Neuronal stem cell (in vitro differentiated cells): ENCODE measurements around the gene TBC1D5.

Experiments used
- DNase-seq: peaks from one replicate; pipeline ENCODE4 v3.0.0-alpha.2; 2013; ENCODE audit warnings: low spot score
- H2AFZ ChIP-seq: one replicate; pipeline ENCODE4 v1.6.1; 2013; ENCODE audit warnings: mild to moderate bottlenecking, low read length, inconsistent platforms
- H2AK5ac ChIP-seq: 2 replicates; pipeline ENCODE4 v1.6.1; 2013; ENCODE audit warnings: low read depth, mild to moderate bottlenecking, inconsistent platforms, low read length, moderate library complexity, mixed read lengths
- H2BK120ac ChIP-seq: 2 replicates; pipeline ENCODE4 v1.6.1; 2013; ENCODE audit warnings: low read depth, mild to moderate bottlenecking, inconsistent platforms, low read length, moderate library complexity, mixed read lengths
- H2BK12ac ChIP-seq: one replicate; pipeline ENCODE4 v1.6.1; 2013; ENCODE audit warnings: low read length, inconsistent platforms
- H2BK15ac ChIP-seq: 2 replicates; pipeline ENCODE4 v1.6.1; 2013; ENCODE audit warnings: mild to moderate bottlenecking, low read length, inconsistent platforms, mixed read lengths
- H2BK5ac ChIP-seq: one replicate; pipeline ENCODE4 v1.6.1; 2013; ENCODE audit warnings: inconsistent platforms, mild to moderate bottlenecking, low read length, moderate library complexity
- H3K14ac ChIP-seq: one replicate; pipeline ENCODE4 v1.6.1; 2013; ENCODE audit warnings: low read length, inconsistent platforms
- H3K18ac ChIP-seq: 2 replicates; pipeline ENCODE4 v1.6.1; 2013; ENCODE audit warnings: low read length, inconsistent platforms
- H3K23ac ChIP-seq: 2 replicates; pipeline ENCODE4 v1.6.1; 2013; ENCODE audit warnings: low read depth, mild to moderate bottlenecking, mixed read lengths, low read length, inconsistent platforms; ENCODE audit not compliant: poor library complexity
- H3K27ac ChIP-seq: replicated peaks from 3 replicates; pipeline ENCODE4 v1.5.1; 2013; ENCODE audit warnings: low read length, inconsistent platforms
- H3K27me3 ChIP-seq, 3 experiments: 2 replicates each; pipeline ENCODE4 v1.6.1; 2013; ENCODE audit warnings: low read length in 3 of 3, mild to moderate bottlenecking in 2 of 3, inconsistent platforms in 1 of 3, low read depth in 1 of 3, mixed read lengths in 1 of 3, moderate library complexity in 1 of 3; ENCODE audit not compliant: control insufficient read depth in 3 of 3, insufficient read depth in 3 of 3
- H3K36me3 ChIP-seq, 2 donors: replicated peaks in 1 of 2; 2 replicates each; pipeline ENCODE4 v1.6.1; 2013; ENCODE audit warnings: low read length in 2 of 2; ENCODE audit not compliant: control insufficient read depth in 2 of 2, insufficient read depth in 2 of 2
- H3K4ac ChIP-seq: 2 replicates; pipeline ENCODE4 v1.6.1; 2013; ENCODE audit warnings: inconsistent platforms, mild to moderate bottlenecking, low read length, moderate library complexity
- H3K4me1 ChIP-seq, 2 donors: 1 replicate in 1 of 2; 2 replicates in 1 of 2; pipeline ENCODE4 v1.6.1; 2013; ENCODE audit warnings: low read length in 2 of 2, low read depth in 1 of 2; ENCODE audit not compliant: control insufficient read depth in 2 of 2, insufficient read depth in 1 of 2
- H3K4me2 ChIP-seq: one replicate; pipeline ENCODE4 v1.6.1; 2013; ENCODE audit warnings: mild to moderate bottlenecking, low read length, inconsistent platforms; ENCODE audit not compliant: insufficient read depth, poor library complexity, severe bottlenecking
- H3K4me3 ChIP-seq, 2 donors: 2 replicates each; pipeline ENCODE4 v1.5.1; 2013; ENCODE audit warnings: low read length in 2 of 2, mild to moderate bottlenecking in 2 of 2, inconsistent platforms in 1 of 2, moderate library complexity in 1 of 2
- H3K79me1 ChIP-seq: one replicate; pipeline ENCODE4 v1.6.1; 2013; ENCODE audit warnings: low read depth, mild to moderate bottlenecking, inconsistent platforms, low read length, moderate library complexity
- H3K9ac ChIP-seq: one replicate; pipeline ENCODE4 v1.6.1; 2013; ENCODE audit warnings: mild to moderate bottlenecking, low read depth, low read length, inconsistent platforms; ENCODE audit not compliant: poor library complexity
- H3K9me3 ChIP-seq, 2 donors: replicated peaks in 1 of 2; 2 replicates each; pipeline versions ENCODE3 to v1.6.1; 2013; ENCODE audit warnings: low read length in 2 of 2, mild to moderate bottlenecking in 2 of 2, inconsistent platforms in 1 of 2, low read depth in 1 of 2, mixed read lengths in 1 of 2, moderate library complexity in 1 of 2; ENCODE audit not compliant: control insufficient read depth in 2 of 2, insufficient read depth in 1 of 2
- H4K8ac ChIP-seq: one replicate; pipeline ENCODE4 v1.6.1; 2013; ENCODE audit warnings: low read depth, mild to moderate bottlenecking, inconsistent platforms, low read length, moderate library complexity
- H4K91ac ChIP-seq: one replicate; pipeline ENCODE4 v1.6.1; 2013; ENCODE audit warnings: low read length, low read depth, mild to moderate bottlenecking, inconsistent platforms; ENCODE audit not compliant: poor library complexity
- WGBS, 2 donors: extraction: QIAGEN DNeasy Blood & Tissue Kit; methylation state at CpG; one replicate each; pipeline ENCODE4 v1.1.7; 2013; ENCODE audit warnings: missing lambda C conversion rate in 2 of 2, mixed read lengths in 1 of 2; ENCODE audit not compliant: insufficient read length in 2 of 2, insufficient replicate concordance in 1 of 2; ENCODE audit errors: extremely low coverage in 2 of 2; 5-methylcytosine and 5-hydroxymethylcytosine counted together

TBC1D5 gene

GRCh38 chr3:17141699-17142098 is 600.7 kb downstream of the TBC1D5 start:
- Histone ChIP-seq H3K36me3 (no peaks in the 10 kb centered on the region), H2AFZ (no peak overlapping the region), H3K27me3 (no peaks in the 10 kb centered on the region), H3K4ac (no peak overlapping the region), H3K79me1 (no peaks in the 10 kb centered on the region), H3K4me2 (no peak overlapping the region), H3K4me1 (no peaks in the 10 kb centered on the region), H3K4me3 (no peak overlapping the region), H2BK5ac (no peak overlapping the region), H3K23ac (no peak overlapping the region), H3K9ac (no peak overlapping the region), H4K8ac (no peak overlapping the region), H2BK12ac (no peak overlapping the region), H4K91ac (no peak overlapping the region), H3K18ac (no peak overlapping the region), H2BK120ac (no peak overlapping the region), H2AK5ac (no peak overlapping the region), H3K9me3 (peaks cover 0 to 5% of the 10 kb centered on the region in 2 donors), H3K27ac (no peak overlapping the region), H2BK15ac (no peak overlapping the region), H3K14ac (no peak overlapping the region)
- DNase-seq: no peak
- no CpG with 5 or more reads among the region's 4 CpGs for WGBS, 2 donors

GRCh38 chr3:17140670-17141505 is 601.5 kb downstream of the TBC1D5 start:
- no peak overlapping the region for H2BK15ac ChIP-seq
- no peak overlapping the region for H4K91ac ChIP-seq
- H3K23ac ChIP-seq: no peak overlapping the region
- H3K9me3 ChIP-seq: peaks cover 0 to 5% of the 10 kb centered on the region in 2 donors
- H2AK5ac ChIP-seq: no peak overlapping the region
- no CpG with 5 or more reads among the region's 13 CpGs for WGBS, 2 donors
- peak overlapping the region; percentile 15 for H3K14ac ChIP-seq
- H2BK120ac ChIP-seq: no peak overlapping the region
- no peak overlapping the region for H3K9ac ChIP-seq
- H2BK5ac ChIP-seq: no peak overlapping the region
- peak overlapping the region; percentile 68 for H3K18ac ChIP-seq
- no peak overlapping the region for H3K4ac ChIP-seq
- H3K4me2 ChIP-seq: no peak overlapping the region
- no peaks in the 10 kb centered on the region for H3K36me3 ChIP-seq
- no peak overlapping the region for H3K4me3 ChIP-seq
- no peak overlapping the region for H3K27ac ChIP-seq
- no peak overlapping the region for H4K8ac ChIP-seq
- no peak overlapping the region for H2BK12ac ChIP-seq
- H3K4me1 ChIP-seq: no peaks in the 10 kb centered on the region
- DNase-seq: no peak
- no peak overlapping the region for H2AFZ ChIP-seq
- no peaks in the 10 kb centered on the region for H3K79me1 ChIP-seq
- no peaks in the 10 kb centered on the region for H3K27me3 ChIP-seq

GRCh38 chr3:17138246-17139039 is 604.0 kb downstream of the TBC1D5 start:
- no peak overlapping the region for H3K4me3 ChIP-seq
- H4K8ac ChIP-seq: no peak overlapping the region
- H3K4me2 ChIP-seq: no peak overlapping the region
- no peak overlapping the region for H2AFZ ChIP-seq
- no peak for DNase-seq
- H3K36me3 ChIP-seq: no peaks in the 10 kb centered on the region
- H3K4me1 ChIP-seq: no peaks in the 10 kb centered on the region
- no peak overlapping the region for H3K9ac ChIP-seq
- H3K79me1 ChIP-seq: no peaks in the 10 kb centered on the region
- no peak overlapping the region for H3K27ac ChIP-seq
- no peak overlapping the region for H4K91ac ChIP-seq
- no CpG with 5 or more reads among the region's 7 CpGs for WGBS, 2 donors
- no peak overlapping the region for H3K18ac ChIP-seq
- H2BK15ac ChIP-seq: no peak overlapping the region
- no peak overlapping the region for H2BK5ac ChIP-seq
- no peak overlapping the region for H3K23ac ChIP-seq
- H3K9me3 ChIP-seq: peaks cover 0 to 7% of the 10 kb centered on the region in 2 donors
- no peak overlapping the region for H3K14ac ChIP-seq
- H2BK12ac ChIP-seq: no peak overlapping the region
- no peak overlapping the region for H2AK5ac ChIP-seq
- no peak overlapping the region for H3K4ac ChIP-seq
- H3K27me3 ChIP-seq: no peaks in the 10 kb centered on the region
- no peak overlapping the region for H2BK120ac ChIP-seq

- Histone ChIP-seq H3K4me1 (no peaks in the 10 kb centered on the region), H2BK12ac (no peak overlapping the region), H3K23ac (no peak overlapping the region), H2BK5ac (peak overlapping the region; percentile 45), H2BK15ac (no peak overlapping the region), H3K36me3 (no peaks in the 10 kb centered on the region), H3K4ac (no peak overlapping the region), H2AFZ (no peak overlapping the region), H2BK120ac (no peak overlapping the region), H2AK5ac (peak overlapping the region; percentile 3), H3K4me3 (no peak overlapping the region), H3K9me3 (peaks cover 0 to 7% of the 10 kb centered on the region in 2 donors), H4K8ac (no peak overlapping the region), H3K27ac (no peak overlapping the region), H3K9ac (no peak overlapping the region), H4K91ac (no peak overlapping the region), H3K27me3 (no peaks in the 10 kb centered on the region), H3K4me2 (no peak overlapping the region), H3K18ac (peak overlapping the region; percentile 16), H3K14ac (no peak overlapping the region), H3K79me1 (no peaks in the 10 kb centered on the region)
- DNase-seq: no peak
- WGBS, 2 donors: no CpG with 5 or more reads among the region's 5 CpGs
Observed at GRCh38 chr3:17137321-17137826, 605.1 kb downstream of the TBC1D5 start.
